ENCODE data around the gene ZNF346. TPM values are rescaled to one million over a fixed set of nuclear protein-coding genes. Genes with fewer than 3 reads are reported as not detected.

The ZNF346 gene
- total RNA-seq, 3 donors from 2014 or later = 13.6 to 28.2 (median 19.2) TPM

GRCh38 chr5:177010153-177010552 lies 12.3 kb upstream of the ZNF346 start:
- no peaks in the 10 kb centered on the region for H3K4me1 ChIP-seq
- TF ChIP-seq CTCF (IDR thresholded peaks at IDR 0.05) (no peak), POLR2A (IDR thresholded peaks at IDR 0.05) (no peak), POLR2AphosphoS5 (IDR thresholded peaks at IDR 0.05) (no peak)
- intact Hi-C loops (cut with DNase I; ENCODE audit: low total_unique reads) = no loop called here

DNA sequence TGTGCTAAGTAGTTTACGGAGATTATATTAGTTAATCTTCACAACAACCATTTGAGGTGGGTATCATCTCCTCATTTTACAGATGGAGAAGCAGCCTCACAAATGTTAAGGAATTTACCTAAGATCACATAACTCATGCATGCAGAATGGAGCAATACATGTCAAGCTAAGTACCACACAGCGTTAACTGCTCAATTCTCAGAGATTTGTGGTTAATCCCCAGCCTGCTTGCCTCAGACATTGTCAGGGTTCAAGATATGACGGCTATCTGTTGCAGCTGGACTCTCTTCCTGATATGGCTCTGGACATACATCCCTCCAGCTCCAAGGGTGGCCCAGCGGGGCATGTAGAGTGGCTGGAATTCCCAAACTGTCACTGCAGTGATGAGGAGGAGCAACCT lies 7.3 kb upstream of the ZNF346 start:
- no peaks in the 10 kb centered on the region for H3K36me3 ChIP-seq
- TF ChIP-seq POLR2AphosphoS5 (IDR thresholded peaks at IDR 0.05) (no peak), CTCF (IDR thresholded peaks at IDR 0.05) (no peak), POLR2A (IDR thresholded peaks at IDR 0.05) (no peak)
- H3K4me3 ChIP-seq = no peak overlapping the region
- intact Hi-C loops (cut with DNase I; ENCODE audit: low total_unique reads) = no loop called here
- no peaks in the 10 kb centered on the region for H3K9me3 ChIP-seq
- H3K27me3 ChIP-seq = no peaks in the 10 kb centered on the region
- no peak overlapping the region for H3K27ac ChIP-seq
- H3K4me1 ChIP-seq = no peaks in the 10 kb centered on the region
- no peak for DNase-seq (ENCODE audit: low spot score in 2 of 2)

More at GRCh38 chr5:177010153-177010552, 12.3 kb upstream of the ZNF346 start:
- Histone ChIP-seq H3K4me3 (no peak overlapping the region), H3K27me3 (no peaks in the 10 kb centered on the region), H3K27ac (no peak overlapping the region), H3K36me3 (no peaks in the 10 kb centered on the region), H3K9me3 (no peaks in the 10 kb centered on the region)
- no peak for DNase-seq (ENCODE audit: low spot score in 2 of 2)

GRCh38 chr5:177018341-177018740 lies 4.2 kb upstream of the ZNF346 start:
- H3K4me1 ChIP-seq = no peaks in the 10 kb centered on the region
- no peak for DNase-seq (ENCODE audit: low spot score in 2 of 2)
- TF ChIP-seq POLR2A (IDR thresholded peaks at IDR 0.05) (no peak), CTCF (IDR thresholded peaks at IDR 0.05) (no peak), POLR2AphosphoS5 (IDR thresholded peaks at IDR 0.05) (no peak)
- no peak overlapping the region for H3K4me3 ChIP-seq
- no peaks in the 10 kb centered on the region for H3K36me3 ChIP-seq
- intact Hi-C loops (cut with DNase I; ENCODE audit: low total_unique reads) = no loop called here
- no peaks in the 10 kb centered on the region for H3K27me3 ChIP-seq
- no peak overlapping the region for H3K27ac ChIP-seq
- no peaks in the 10 kb centered on the region for H3K9me3 ChIP-seq

GRCh38 chr5:177020033-177020432 lies 2.5 kb upstream of the ZNF346 start:
- H3K27me3 ChIP-seq = no peaks in the 10 kb centered on the region
- no peaks in the 10 kb centered on the region for H3K36me3 ChIP-seq
- no peaks in the 10 kb centered on the region for H3K4me1 ChIP-seq
- no peaks in the 10 kb centered on the region for H3K9me3 ChIP-seq
- H3K4me3 ChIP-seq = no peak overlapping the region
- intact Hi-C loops (cut with DNase I; ENCODE audit: low total_unique reads) = no loop called here
- H3K27ac ChIP-seq = no peak overlapping the region
- no peak for DNase-seq (ENCODE audit: low spot score in 2 of 2)
- TF ChIP-seq POLR2A (IDR thresholded peaks at IDR 0.05) (no peak), POLR2AphosphoS5 (IDR thresholded peaks at IDR 0.05) (no peak)

DNA sequence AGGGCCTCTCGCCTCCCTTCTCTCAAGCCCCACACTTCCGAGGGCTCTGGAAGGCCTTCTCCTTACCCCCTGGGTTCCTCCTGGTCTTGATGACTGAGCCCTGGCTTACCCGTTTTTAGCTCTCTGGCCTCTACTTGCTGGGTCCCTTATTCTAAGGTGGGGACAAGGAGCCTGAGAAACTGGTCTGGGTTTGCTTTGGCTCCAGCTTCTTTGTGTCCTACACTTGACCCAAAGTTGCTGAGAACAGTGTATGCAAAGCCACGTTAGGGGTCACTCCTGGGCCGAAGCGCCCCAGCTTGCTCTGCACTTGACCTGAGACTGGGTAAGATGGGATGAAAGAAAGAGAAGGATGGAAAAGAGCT lies 788 bp downstream of the ZNF346 start:
- Histone ChIP-seq H3K4me3 (peak overlapping the region; percentile 83 to 93 (median 91)), H3K9me3 (no peaks in the 10 kb centered on the region), H3K4me1 (no peaks in the 10 kb centered on the region), H3K27me3 (no peaks in the 10 kb centered on the region), H3K36me3 (no peaks in the 10 kb centered on the region), H3K27ac (peak overlapping the region; percentile 87 to 92)
- intact Hi-C loops (cut with DNase I; ENCODE audit: low total_unique reads) = no loop called here
- no peak for TF ChIP-seq CTCF (IDR thresholded peaks at IDR 0.05)
- DNase-seq (ENCODE audit: low spot score in 2 of 2) = no peak

DNA sequence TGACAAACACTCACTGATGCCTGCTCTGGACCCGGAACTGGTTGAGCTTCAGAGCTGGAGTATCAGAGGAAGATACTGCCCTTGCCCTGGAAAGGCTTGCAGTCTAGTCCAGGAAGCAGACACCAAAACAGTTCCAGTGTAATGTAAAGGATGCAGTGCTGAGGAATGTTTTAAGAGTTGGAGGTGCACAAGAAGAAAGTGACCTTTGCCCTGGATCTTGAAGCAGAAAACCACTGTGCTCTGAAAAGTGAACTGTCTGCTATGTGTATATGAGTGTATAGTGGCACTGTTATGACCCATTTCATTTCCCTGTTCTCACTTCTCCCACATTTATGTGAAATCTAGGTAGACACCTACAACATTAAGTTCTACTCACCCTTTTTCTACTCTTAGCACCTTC lies 2.1 kb downstream of the ZNF346 start:
- Histone ChIP-seq H3K4me3 (no peak overlapping the region), H3K9me3 (no peaks in the 10 kb centered on the region), H3K36me3 (no peaks in the 10 kb centered on the region), H3K27ac (peak overlapping the region; percentile 29 to 35), H3K4me1 (no peaks in the 10 kb centered on the region), H3K27me3 (no peaks in the 10 kb centered on the region)
- no peak for TF ChIP-seq CTCF (IDR thresholded peaks at IDR 0.05)
- TF ChIP-seq POLR2AphosphoS5 (IDR thresholded peaks at IDR 0.05) = no peak
- no peak for TF ChIP-seq POLR2A (IDR thresholded peaks at IDR 0.05)
- no peak for DNase-seq (ENCODE audit: low spot score in 2 of 2)
- intact Hi-C loops (cut with DNase I; ENCODE audit: low total_unique reads) = no loop called here

All from breast epithelium (tissue), 4 donors.